WERI-Rb-1 (cell line): ENCODE results near the gene ZFYVE16.
"Not testable (repeated sequence)": the region's sequence is repeated elsewhere in the genome, so short reads cannot be mapped to it uniquely, and the experiment has no call there.

Experiments
- DNase-seq: peaks from one replicate; pipeline ENCODE4 v3.0.0-alpha.2; 2020
- H3K27ac ChIP-seq: fragments of 250-450 bp; sonication (Bioruptor Pico); 2 replicates; pipeline ENCODE4 v1.5.1; 2020; ENCODE audit warnings: mild to moderate bottlenecking, moderate library complexity
- H3K27me3 ChIP-seq: fragments of 250-450 bp; sonication (Bioruptor Pico); 2 replicates; pipeline ENCODE4 v1.5.1; 2021; ENCODE audit warnings: mild to moderate bottlenecking, low read depth, moderate library complexity; ENCODE audit not compliant: insufficient read depth, severe bottlenecking
- H3K36me3 ChIP-seq: fragments of 250-450 bp; sonication (Bioruptor Pico); 2 replicates; pipeline ENCODE4 v1.5.1; 2020; ENCODE audit warnings: mild to moderate bottlenecking, moderate library complexity
- H3K4me3 ChIP-seq: 2 replicates; pipeline ENCODE4 v1.5.1; 2011; ENCODE audit warnings: low read depth, mild to moderate bottlenecking, control low read depth, low read length
- H3K9me3 ChIP-seq: fragments of 250-450 bp; sonication (Bioruptor Pico); 2 replicates; pipeline ENCODE4 v1.5.1; 2021; ENCODE audit warnings: mild to moderate bottlenecking, moderate library complexity; ENCODE audit not compliant: severe bottlenecking
- TF ChIP-seq, protein P1 (sequence below): IDR thresholded peaks from 2 replicates; pipeline ENCODE4 v1.5.1; 2011; ENCODE audit warnings: low read depth, mild to moderate bottlenecking, control low read depth, inconsistent platforms, low read length

Gene ZFYVE16

DNA sequence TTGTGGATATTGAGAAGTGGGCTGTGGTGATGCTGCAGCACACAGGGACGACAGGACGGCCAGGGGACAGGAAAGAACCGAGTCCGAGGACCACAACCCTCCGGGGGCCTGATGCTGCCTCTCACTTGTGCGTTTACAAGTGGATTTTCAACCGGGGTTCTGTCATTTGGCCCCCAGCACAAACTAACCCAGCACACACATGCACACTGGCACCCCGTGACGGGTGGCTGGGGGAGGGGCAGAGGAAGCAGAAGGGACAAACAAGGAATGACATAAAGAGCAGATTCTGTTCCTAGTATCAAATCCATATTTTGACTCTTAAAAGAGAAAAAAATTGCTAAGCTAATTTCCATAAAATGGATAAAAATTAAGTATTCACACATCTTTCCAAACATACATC, 18.3 kb upstream of the ZFYVE16 start:
- no peak overlapping the region for H3K4me3 ChIP-seq
- no peak overlapping the region for H3K27ac ChIP-seq
- no peak for DNase-seq
- no peaks in the 10 kb centered on the region for H3K36me3 ChIP-seq
- TF ChIP-seq, protein P1, sequence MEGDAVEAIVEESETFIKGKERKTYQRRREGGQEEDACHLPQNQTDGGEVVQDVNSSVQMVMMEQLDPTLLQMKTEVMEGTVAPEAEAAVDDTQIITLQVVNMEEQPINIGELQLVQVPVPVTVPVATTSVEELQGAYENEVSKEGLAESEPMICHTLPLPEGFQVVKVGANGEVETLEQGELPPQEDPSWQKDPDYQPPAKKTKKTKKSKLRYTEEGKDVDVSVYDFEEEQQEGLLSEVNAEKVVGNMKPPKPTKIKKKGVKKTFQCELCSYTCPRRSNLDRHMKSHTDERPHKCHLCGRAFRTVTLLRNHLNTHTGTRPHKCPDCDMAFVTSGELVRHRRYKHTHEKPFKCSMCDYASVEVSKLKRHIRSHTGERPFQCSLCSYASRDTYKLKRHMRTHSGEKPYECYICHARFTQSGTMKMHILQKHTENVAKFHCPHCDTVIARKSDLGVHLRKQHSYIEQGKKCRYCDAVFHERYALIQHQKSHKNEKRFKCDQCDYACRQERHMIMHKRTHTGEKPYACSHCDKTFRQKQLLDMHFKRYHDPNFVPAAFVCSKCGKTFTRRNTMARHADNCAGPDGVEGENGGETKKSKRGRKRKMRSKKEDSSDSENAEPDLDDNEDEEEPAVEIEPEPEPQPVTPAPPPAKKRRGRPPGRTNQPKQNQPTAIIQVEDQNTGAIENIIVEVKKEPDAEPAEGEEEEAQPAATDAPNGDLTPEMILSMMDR: no peak
- H3K27me3 ChIP-seq: no peaks in the 10 kb centered on the region
- H3K9me3 ChIP-seq: peaks cover 6% of the 10 kb centered on the region

DNA sequence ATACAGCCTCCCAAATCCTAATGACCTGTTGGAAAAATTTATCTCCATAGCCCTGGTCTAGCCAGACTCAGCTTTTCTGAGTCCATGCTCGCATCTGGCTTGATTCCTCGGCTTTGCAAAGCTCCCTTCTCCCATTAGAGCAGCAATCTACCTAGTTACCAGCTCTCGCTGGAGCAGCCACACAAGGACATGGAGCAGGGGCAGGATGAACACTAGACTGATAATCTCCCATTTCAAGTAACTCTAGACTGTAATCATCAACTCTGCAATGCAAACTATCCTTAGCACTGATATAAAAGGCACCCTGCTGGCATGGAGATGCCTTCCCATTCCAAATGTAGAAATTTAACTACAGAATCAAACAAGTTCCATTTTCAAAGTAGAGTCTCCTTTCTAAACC, 17.5 kb upstream of the ZFYVE16 start:
- H3K36me3 ChIP-seq, H3K27me3 ChIP-seq, H3K9me3 ChIP-seq, H3K4me3 ChIP-seq, H3K27ac ChIP-seq, DNase-seq: not testable (repeated sequence)

DNA sequence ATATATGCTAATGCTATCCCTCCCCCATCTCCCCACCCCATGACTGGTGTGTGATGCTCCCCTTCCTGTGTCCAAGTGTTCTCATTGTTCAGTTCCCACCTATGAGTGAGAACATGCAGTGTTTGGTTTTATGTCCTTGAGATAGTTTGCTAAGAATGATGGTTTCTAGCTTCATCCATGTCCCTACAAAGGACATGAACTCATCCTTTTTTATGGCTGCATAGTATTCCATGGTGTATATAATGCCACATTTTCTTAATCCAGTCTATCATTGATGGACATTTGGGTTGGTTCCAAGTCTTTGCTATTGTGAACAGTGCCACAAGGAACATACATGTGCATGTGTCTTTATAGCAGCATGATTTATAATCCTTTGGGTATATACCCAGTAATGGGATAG, 16.6 kb upstream of the ZFYVE16 start:
- H3K9me3 ChIP-seq, DNase-seq, H3K4me3 ChIP-seq, H3K27me3 ChIP-seq, H3K36me3 ChIP-seq, H3K27ac ChIP-seq: not testable (repeated sequence)

DNA sequence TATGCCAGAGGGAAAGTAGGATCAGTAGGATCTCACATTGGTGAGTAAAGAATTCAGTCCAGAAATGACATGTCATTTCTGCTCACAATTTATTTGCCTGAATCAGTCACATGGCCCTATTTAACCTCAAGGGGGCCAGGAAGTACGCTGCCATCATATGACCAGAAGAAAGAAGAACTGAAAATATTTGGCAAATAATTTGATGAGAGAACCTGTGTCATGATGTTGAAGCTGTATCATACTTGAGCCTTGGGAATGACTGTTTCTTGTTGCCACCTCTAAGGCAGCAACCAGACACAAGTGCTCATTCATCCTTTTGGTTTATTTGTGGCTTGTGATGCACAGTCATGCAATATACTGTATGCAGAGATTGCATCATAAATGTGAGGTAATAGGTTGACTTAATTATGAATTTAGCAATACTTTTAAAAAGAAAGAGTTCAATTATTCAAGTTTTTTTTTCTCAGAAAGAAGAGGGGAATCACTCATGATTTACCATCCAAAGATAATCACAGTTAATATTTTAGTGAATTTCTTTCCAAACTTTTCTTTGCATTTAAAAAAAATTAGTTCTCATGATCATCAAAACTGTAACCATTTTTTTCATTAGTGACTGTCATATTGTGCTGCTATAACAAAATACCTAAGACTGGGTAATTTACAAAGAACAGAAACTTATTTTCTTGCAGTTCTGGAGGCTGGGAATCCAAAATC, 8.2 kb upstream of the ZFYVE16 start:
- H3K27me3 ChIP-seq: no peaks in the 10 kb centered on the region
- DNase-seq: no peak
- TF ChIP-seq, protein P1: no peak
- H3K4me3 ChIP-seq: no peak overlapping the region
- no peak overlapping the region for H3K27ac ChIP-seq
- no peaks in the 10 kb centered on the region for H3K9me3 ChIP-seq
- H3K36me3 ChIP-seq: no peaks in the 10 kb centered on the region

DNA sequence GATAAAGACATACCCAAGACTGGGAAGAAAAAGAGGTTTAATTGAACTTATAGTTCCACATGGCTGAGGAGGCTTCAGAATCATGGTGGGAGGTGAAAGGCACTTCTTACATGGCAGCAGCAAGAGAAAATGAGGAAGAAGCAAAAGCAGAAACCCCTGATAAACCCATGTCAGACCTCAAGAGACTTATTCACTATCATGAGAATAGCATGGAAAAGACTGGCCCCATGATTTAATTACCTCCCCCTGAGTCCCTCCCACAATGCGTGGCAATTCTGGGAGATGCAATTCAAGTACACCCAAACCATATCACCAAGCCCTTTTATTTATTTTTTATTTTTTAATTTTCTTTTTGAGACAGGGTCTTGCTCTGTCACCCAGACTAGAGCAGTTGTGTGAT, 7.5 kb upstream of the ZFYVE16 start:
- H3K27me3 ChIP-seq, DNase-seq: not testable (repeated sequence)

DNA sequence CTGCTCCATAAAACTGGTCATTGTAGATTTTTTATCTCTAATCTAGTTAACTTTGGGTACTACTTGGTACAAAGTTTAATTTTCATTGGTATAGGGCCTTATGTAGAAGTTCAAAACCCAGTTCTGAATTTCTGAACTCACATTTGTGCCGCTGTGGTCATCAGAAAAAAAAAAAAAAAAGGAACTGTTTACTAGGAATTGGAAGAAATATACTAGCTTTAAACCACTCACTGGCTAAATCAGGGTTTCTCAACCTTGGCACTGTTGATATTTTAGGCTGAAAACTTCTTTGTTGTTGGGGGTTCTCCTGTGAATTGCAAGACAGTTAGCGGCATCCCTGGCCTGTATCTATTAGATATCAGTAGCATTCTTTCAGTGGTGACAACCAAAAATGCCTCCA, 4.1 kb upstream of the ZFYVE16 start:
- TF ChIP-seq, protein P1: no peak
- H3K27ac ChIP-seq: no peak overlapping the region
- DNase-seq: no peak

More for the DNA sequence above, 7.5 kb upstream of the ZFYVE16 start:
- not testable (repeated sequence) for H3K4me3 ChIP-seq, H3K36me3 ChIP-seq, H3K9me3 ChIP-seq, H3K27ac ChIP-seq

DNA sequence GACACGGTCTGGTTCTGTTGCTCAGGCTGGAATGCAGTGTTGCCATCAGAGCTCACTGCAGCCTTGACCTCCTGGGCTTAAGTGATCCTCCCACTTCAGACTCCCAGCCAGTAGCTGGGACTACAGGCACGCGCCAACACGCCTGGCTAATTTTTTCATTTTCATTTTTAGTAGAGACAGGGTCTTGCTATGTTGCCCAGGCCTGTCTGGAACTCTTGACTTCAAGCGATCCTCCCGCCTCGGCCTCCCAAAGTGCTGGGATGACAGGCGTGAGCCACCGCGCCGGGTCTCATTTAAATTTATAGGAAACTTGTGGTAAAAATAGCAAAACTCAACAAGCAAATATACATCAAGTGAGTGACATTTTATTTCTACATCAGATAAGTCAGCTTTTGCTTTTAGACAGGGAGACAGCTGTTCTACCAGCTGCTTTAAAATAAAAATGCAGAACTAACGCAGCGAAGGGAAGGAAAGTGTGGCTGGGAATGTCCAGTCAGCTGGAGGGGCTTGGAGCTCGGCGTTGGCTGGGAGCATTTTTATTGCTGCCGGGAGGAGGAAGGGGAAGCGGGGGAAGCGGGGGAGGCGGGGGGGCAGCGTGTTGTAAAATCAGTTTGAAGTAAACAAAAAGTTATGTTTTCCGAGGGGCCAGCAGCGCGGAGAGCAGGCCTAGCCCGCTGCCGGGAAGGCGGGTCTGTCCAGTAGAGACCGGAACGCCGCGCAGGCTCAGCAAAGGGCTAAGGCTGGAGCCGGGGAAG, 707 bp upstream of the ZFYVE16 start:
- Histone ChIP-seq H3K9me3 (no peaks in the 10 kb centered on the region), H3K27me3 (no peaks in the 10 kb centered on the region), H3K36me3 (peaks cover 12% of the 10 kb centered on the region), H3K27ac (peak overlapping the region; percentile 94), H3K4me3 (peak overlapping the region; percentile 94)
- TF ChIP-seq, protein P1: no peak
- DNase-seq: peak; percentile 9

More for the DNA sequence above, 4.1 kb upstream of the ZFYVE16 start:
- Histone ChIP-seq H3K27me3 (no peaks in the 10 kb centered on the region), H3K36me3 (peaks cover 5% of the 10 kb centered on the region; the same call in 1 of the 2 replicates), H3K4me3 (no peak overlapping the region), H3K9me3 (no peaks in the 10 kb centered on the region)
